HFF-Myc (cell line): ENCODE data around the gene BCAR1.
"Not testable (repeated sequence)": the region's sequence is repeated elsewhere in the genome, so short reads cannot be mapped to it uniquely, and the experiment has no call there.

Experiments used
- DNase-seq: peaks from one replicate; pipeline ENCODE4 v3.0.0-alpha.2; 2011; ENCODE audit warnings: low read depth; ENCODE audit errors: extremely low read depth
- H3K4me3 ChIP-seq: replicated peaks from 2 replicates; pipeline ENCODE4 v1.5.1; 2011; ENCODE audit warnings: low read depth, mild to moderate bottlenecking, control low read depth, low read length
- TF ChIP-seq, protein P1 (sequence below): IDR thresholded peaks from 2 replicates; pipeline ENCODE4 v1.5.1; 2012; ENCODE audit warnings: mild to moderate bottlenecking, low read depth, low read length, control low read depth; ENCODE audit errors: missing control alignments

BCAR1 gene

DNA sequence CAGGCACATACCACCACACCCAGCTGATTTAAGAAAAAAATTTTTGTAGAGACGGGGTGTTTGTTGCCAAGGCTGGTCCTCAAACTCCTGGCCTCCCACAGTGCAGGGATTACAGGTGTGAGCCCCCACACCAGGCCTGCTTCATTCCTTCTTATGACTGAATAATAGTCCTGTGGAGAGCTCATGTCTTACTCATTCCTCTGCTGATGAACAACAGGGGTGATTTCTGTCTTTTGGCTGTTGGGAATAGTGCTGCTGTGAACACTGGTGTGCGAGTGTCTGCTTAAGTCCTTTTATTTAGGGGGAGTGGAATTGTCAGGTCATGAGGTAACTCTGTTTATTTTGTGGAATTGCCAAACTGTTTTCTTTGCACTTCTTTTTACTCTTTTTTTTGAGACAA, 35.3 kb downstream of the BCAR1 start:
- DNase-seq = no peak
- H3K4me3 ChIP-seq = no peak overlapping the region
- TF ChIP-seq, protein P1, sequence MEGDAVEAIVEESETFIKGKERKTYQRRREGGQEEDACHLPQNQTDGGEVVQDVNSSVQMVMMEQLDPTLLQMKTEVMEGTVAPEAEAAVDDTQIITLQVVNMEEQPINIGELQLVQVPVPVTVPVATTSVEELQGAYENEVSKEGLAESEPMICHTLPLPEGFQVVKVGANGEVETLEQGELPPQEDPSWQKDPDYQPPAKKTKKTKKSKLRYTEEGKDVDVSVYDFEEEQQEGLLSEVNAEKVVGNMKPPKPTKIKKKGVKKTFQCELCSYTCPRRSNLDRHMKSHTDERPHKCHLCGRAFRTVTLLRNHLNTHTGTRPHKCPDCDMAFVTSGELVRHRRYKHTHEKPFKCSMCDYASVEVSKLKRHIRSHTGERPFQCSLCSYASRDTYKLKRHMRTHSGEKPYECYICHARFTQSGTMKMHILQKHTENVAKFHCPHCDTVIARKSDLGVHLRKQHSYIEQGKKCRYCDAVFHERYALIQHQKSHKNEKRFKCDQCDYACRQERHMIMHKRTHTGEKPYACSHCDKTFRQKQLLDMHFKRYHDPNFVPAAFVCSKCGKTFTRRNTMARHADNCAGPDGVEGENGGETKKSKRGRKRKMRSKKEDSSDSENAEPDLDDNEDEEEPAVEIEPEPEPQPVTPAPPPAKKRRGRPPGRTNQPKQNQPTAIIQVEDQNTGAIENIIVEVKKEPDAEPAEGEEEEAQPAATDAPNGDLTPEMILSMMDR = no peak

DNA sequence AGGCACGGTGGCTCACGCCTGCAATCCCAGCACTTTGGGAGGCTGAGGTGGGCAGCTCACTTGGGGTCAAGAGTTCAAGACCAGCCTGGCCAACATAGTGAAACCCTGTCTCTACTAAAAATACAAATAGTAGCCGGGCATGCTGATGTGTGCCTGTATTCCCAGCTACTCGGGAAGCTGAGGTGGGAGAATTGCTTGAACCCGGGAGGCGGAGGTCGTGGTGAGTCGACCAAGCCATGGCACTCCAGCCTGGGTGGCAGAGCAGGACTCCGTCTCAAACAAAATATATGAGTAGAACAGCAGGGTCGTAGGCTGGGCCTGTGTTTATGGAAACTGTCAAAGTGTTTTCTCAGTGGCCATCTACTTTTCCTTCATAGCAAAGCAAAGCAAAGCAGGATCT, 40.1 kb downstream of the BCAR1 start:
- DNase-seq, H3K4me3 ChIP-seq: not testable (repeated sequence)

- TF ChIP-seq, protein P1 = no peak
- no peak overlapping the region for H3K4me3 ChIP-seq
- no peak for DNase-seq
Observed at GRCh38 chr16:75209944-75210343, 41.5 kb downstream of the BCAR1 start.

GRCh38 chr16:75209514-75209913, 41.9 kb downstream of the BCAR1 start:
- not testable (repeated sequence) for DNase-seq, H3K4me3 ChIP-seq

GRCh38 chr16:75208861-75209505, 42.4 kb downstream of the BCAR1 start:
- TF ChIP-seq, protein P1 = no peak
- DNase-seq = no peak
- no peak overlapping the region for H3K4me3 ChIP-seq

DNA sequence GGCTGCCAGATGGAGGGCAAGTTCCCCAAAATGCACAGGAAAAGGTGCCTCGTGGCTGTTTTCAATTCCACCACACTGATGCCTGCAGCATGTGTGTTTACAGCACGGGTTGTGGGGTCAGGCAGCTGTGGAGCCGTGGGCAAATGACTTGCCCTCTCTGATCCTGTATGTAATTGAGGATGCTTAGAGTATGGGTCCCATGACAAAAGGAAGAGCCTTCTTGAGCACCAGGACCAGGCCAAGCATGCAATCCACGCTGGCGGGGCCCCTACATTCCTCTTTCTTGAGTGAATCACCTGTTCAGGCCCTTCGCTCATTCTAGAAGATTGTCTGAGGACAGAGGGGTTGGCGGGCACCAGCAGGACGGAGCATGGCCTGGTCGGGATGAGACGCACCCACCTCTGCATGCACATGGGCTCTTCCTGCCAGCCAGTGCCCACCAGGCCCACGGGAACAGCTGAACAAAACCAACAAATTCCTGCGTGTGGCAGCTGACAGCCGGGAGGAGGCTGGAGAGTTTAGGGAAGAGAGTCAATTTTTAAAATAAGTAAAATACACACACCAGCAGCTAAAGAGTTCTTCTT, 43.1 kb downstream of the BCAR1 start:
- TF ChIP-seq, protein P1 = no peak
- no peak overlapping the region for H3K4me3 ChIP-seq
- DNase-seq = no peak

DNA sequence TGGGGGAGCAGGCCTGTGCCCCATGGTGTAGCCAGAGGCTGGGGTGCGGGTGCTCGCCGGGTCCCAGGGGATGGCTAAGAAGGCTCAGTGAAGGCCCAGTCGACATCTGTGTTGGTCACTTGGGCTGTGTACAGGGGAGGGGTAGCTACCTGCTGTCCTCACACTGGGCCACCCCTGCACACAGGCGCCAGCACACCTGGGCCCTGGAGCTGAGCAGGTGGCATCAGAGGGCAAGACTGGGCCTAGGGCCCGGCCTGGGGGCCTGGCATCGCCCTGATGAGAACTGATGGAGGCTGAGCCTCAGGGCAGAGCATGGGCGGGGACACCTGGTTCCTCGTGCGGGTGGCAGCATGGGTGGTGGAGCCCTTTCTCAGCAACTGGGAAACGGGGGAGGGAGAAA, 43.6 kb downstream of the BCAR1 start:
- H3K4me3 ChIP-seq = no peak overlapping the region
- no peak for DNase-seq
- TF ChIP-seq, protein P1 = no peak
